ENCODE data around the gene SH3RF2.
"Not testable (repeated sequence)": the region's sequence is repeated elsewhere in the genome, so short reads cannot be mapped to it uniquely, and the experiment has no call there.

Gene SH3RF2

DNA sequence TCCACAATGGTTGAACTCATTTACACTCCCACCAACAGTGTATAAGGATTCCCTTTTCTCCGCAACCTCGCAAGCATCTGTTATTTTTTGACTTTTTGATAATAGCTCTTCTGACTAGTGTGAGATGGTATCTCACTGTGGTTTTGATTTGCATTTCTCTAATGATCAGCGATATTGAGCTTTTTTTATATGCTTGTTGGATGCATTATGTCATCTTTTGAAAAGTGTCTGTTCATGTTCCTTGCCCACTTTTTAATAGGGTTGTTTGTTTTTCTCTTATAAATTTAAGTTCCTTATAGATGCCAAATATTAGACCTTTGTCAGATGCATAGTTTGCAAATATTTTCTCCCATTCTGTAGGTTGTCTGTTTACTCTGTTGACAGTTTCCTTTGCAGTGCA lies 17.8 kb downstream of the SH3RF2 start:
- DNase-seq: not testable (repeated sequence)

DNA sequence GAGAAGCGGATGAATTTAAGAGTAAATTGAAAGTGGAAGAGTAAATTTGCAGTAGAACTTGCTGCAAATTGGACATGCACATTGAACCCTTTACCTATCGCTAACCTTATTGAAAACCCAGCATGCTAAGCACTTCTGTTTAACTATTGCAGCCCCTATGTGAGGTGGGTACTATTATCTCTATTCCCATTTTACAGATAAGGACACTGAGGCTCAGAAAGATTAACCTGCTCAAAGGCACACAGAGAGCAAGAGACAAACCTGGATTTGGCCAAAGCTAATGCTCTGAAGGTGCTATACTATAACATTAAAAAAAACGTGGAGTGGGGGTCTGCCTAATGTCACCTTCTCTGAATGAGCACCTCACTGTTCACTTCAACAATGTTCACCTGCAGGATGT lies 21.0 kb downstream of the SH3RF2 start:
- DNase-seq: no peak

DNA sequence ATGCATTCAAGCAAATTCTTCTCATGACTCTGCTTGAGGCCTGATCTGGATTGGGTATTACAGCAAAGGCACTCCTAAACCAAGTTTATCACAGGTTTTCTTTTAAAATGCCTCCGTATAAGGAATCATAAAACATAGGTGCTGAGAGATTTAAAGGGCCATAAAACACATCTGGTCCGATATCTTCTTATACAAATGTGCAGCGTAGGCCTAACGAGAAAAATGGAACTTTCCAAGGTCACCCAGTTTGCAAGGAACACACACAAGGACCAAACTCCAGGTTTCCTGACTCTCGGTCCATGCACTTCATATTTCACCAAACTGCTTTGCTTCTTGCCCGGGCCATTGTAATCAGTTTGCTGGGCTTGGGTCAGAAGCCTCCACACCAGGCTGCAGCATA lies 22.1 kb downstream of the SH3RF2 start:
- DNase-seq: no peak

DNA sequence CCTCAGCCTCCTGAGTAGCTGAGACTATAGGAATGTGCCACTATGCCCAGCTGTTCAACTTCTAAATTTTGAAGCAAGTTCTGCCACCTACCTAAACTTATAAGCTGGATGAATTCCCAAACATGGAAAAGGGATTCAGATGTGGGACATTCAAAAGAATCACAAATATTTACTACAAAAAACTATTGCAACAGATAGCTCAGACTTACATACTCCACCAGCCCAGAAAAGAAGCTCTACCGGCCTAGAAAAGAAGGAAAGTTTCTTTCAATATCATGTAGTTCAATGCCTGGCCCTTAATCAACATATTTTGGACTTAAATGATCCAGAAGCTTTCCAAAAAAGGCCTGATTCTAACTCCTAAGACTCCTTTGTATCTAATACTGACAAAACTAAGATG lies 23.8 kb downstream of the SH3RF2 start:
- no peak for DNase-seq

DNA sequence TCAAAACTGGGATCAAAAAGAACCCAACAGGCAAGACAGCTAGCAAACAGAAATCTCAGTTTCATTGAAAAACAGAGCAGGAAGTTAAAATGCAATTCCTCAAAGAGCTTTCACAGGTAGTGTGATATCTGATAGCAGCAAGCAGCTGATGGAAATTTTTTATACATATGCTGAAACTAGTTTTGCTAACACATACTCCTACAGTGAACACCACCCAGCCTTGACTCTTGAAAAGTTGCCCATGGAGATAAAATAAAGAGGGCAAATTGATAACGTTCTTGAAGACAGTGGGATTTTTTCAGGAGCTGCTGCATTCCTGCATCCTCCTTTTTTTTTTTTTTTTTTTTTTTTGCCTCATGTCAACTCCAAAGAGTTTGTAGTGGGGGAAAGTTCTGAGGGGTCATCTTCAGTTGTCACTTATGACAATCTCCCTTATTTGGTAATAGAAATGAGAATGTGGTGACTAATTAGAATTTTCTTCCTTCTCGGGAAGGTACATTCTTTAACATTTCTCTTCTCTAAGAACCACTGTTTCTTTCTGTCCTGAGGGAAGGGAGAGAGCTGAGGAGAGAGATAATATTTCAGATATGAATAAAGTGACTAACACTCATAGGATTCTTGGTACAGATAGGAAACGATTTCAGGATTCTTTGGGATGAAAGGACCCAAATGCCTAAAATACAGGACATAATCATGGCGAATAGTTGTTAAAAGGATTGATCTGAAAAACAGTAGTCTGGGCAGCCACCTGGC lies 24.6 kb downstream of the SH3RF2 start:
- DNase-seq: no peak

DNA sequence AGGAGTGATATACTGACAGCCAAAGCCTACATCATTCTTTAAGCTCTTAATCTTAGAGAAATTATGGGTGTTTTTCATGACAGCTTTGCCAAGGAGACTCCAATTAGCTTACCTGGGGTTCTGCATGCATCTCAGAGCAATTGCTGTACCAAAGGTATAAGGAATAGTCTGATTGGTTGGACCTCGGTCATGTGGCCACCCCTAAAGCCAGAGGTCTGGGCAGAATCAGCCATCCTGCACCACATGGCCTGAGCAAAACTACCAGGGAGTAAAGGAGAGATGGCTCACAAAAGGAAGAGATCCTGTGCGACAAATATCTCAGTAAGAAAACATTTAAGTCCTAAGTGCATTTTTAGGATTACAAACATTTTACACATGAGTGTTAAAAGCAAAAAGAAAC lies 25.6 kb downstream of the SH3RF2 start:
- no peak for DNase-seq

DNA sequence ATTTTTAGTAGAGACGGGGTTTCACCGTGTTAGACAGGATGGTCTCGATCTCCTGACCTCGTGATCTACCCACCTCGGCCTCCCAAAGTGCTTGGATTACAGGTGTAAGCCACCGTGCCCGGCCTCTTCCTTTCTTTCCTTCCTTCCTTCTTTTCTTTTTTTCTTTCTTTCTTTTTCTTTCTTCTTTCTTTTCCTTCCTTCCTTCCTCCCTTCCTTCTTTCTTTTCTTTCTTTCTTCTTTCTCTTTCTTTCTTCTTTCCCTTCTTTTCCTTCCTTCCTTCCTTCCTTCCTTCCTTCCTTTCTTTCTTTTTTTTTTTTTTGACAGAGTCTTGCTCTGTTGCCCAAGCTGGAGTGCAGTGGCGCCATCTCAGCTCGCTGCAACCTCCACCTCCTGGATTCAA lies 27.6 kb downstream of the SH3RF2 start:
- DNase-seq: not testable (repeated sequence)

DNA sequence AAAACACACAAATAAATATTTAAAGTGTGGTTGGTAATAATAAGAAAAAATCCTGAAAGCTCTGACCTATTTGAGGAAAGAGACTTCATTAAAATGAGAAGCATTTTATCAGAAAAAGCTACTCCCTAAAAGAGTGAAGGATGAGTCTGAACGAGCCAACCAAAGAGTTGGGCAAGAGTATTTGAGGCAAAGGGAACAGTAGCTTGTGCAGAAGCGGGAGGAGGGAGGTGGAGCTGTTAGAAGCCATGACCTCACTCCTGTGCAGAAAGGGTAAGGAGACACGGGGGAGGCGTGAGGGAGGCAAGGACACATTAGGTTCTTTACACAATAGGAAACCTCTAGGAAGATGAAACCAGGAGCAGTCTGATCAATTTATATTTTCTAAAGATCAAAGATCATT lies 29.4 kb downstream of the SH3RF2 start:
- DNase-seq: no peak

DNA sequence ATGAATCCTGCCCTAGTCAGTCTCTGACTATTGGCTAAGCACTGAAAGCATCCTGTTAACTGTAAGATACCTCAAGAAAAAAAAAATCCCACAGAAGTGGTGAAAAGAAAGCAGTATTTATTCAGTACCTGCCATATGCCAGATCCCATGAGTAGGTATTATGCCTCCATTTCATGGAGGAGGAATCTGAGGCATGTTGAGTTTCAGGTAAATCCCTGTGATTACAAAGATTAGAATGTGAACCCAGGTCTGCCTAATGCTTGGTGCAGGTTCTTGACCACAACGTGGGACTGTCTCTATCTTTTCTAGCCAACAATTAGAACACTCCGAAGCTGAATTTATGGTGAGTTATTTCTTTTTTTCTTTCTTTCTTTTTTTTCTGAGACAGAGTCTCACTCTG lies 30.9 kb downstream of the SH3RF2 start:
- no peak for DNase-seq

DNA sequence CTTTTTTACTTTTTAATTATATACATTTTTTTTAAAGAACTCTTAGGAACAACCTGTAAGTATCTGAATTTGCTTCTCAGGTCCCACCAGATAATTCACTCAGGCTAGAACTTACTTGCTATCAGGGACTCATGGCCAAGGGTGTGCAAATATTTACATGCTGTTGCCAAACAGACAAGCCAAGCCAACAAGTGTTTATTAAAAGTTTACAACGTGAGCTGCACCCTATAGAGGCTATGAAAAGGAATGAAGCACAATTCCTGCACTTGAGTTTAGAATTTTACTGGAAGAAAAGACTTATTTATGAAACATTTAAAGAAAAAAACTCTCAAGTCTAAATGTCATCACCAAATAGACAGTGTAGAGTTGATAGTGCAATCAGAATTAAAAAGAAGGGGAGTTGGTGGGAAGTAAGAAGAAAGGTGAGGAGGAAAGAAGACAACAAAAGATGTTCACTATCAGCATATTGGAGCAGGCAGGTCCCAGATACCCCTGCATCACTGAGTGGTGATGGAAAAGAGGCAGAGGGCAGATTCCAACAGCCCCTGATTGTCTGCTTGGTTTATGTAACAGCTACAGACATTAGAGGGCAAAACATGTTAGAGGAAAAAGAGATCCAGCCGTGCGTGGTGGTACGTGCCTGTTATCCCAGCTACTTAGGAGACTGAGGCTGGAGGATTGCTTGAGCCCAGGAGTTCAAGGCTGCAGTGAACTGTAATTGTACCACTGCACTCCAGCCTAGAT lies 32.8 kb downstream of the SH3RF2 start:
- no peak for DNase-seq

DNA sequence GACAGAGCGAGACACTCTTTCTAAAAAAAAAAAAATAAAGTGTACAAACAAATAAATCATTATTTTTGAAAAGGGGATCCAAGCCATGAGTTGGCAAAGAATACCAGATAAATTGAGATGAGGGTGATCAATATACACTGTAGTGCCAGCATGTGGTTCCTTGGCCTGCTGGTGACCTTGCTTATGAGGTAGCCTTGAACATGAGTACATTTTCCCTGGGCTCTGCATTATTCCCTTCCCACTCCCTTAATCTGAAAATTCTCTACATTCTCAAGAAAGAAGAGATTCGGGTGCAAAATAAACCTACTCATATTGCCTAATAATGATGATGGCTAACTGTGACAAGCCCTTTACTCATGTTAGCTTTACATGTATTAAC lies 33.3 kb downstream of the SH3RF2 start:
- no peak for DNase-seq

DNA sequence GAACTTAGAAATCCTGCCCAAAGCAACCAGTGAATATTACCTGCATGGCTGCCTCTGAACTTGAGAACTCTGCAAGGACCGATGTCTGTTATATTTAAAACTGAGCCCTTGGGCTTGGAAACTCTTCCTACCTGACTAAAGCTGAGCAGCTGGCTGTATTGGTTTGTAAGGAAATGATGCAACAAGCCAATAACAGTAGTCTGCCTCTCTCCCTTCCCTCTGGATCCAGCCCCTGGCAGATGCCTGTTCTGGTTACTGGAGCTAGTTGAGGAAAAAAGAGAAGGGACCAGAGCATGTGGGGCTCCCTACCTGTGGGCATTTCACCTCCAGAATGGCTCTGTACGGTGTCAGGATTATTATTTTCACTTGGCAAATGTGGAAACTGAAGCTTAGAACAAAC lies 34.7 kb downstream of the SH3RF2 start:
- DNase-seq: no peak

DNA sequence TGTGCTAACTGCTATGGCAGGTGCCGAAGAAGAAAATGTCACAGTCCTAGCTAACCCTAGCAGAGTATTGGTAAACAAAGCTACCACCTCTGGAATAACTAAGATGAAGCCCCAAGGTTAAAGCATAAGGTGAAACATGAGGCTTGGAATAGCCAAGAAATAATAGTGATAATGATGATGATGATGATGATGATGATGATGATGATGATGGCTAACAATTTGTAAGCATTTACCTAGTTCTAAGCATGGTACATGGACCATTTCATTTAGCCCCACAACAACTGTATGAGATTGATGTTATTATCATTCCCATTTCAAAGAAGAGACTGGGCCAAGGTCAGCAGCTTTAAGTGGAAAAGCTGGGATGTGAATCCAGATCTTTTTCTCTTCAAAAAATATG lies 35.3 kb downstream of the SH3RF2 start:
- DNase-seq: no peak

DNA sequence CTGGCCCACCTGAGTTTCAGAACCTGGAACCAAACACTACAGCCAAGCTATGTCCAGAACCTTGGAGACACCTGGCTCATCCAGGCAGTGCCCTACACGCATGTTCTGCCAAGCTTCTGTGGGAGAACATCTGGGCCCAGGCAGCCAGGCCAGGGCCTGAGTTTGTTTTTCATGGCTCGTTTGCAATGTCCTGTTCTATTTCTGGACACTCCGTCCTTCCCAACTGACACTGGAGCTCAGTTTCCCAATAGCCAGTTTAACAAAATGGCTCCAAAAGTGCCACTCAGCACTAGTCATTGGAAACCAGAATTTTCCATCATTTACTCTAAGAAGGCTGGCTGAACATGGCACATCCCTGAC lies 38.6 kb downstream of the SH3RF2 start:
- no peak for DNase-seq

DNA sequence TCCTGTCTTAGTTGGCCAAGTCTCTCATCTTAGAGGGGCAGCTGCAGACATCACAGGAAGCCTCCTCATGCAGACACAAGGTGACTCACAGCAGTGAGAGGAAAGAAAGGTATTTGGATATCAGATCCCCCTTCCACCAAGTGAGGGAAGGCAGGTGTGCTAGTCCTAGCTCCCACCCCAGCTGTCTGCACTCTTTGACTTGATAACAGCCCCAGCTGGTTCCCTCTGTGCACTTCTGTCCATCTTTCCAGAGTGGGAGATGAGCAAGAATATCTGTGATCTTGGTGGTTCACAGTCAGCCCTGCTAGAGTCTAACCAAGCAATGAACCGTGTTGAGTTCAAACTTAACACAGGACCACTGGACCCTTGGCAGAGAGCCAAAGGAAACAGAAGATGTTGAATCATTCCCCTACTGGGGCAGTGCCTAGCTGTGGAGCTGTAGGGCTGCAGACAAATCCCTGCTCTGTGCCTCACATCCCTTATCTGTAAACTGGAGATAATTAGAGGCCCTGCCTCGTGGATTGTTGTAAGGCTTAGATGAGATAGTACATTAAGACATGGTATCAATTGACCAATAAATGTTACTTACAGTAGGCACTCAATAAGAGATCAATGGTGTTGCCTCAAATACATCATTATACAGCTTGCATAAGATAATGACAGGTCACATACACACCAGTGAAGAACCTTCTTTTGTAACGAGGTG lies 39.1 kb downstream of the SH3RF2 start:
- DNase-seq: peak; percentile 53

DNA sequence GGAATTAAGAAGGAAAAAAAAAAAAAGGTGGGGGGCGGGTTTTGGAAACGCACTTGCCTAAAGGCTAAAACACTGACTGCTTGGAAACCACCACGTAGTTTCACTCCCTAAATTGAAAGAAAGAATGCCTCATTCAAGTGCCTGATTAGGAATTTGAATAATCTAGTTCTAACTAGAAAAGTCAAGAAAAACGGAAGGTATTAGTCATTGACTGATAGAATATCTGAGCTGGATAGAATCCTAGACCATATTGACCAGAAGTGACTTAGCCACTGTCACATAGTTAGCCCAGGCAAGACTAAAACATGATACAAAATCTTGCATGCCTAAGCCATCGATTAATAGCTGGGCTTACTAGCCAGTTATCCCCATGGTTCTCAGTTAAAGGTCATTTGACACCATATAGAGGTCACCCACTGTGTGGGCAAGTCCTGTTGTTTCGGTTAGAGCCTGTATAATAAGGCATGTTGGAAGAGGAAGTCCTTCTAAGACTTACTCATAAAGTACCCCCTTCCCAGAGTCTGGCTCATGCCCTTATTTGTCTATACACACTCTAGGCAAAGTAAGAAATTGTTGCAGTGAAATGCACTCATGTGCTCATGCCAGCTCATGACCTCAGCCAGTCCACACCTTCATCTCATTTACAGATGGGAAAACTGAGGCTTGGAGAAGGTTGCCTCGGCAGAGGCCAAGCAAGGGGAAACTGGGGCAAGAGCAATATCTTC lies 40.2 kb downstream of the SH3RF2 start:
- peak; percentile 16 for DNase-seq

DNA sequence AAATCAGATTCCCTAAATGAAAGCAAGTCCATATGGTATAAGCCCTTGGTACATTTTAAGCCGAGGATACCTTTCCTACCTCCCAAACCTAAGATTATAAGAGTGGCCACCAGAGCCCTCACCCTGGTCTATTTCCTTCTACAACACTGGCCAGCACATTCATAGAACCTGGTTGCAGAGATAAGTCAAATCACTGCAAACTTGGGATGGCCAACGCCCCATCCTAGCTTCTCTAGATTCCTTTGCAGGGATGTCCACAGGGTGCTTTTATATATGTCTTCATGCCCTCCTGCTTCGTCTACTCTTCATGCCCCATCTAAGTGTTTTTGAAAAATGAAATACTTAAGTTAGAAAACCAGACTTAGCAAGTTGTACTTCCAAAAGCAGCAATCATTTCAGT lies 41.8 kb downstream of the SH3RF2 start:
- DNase-seq: no peak

DNA sequence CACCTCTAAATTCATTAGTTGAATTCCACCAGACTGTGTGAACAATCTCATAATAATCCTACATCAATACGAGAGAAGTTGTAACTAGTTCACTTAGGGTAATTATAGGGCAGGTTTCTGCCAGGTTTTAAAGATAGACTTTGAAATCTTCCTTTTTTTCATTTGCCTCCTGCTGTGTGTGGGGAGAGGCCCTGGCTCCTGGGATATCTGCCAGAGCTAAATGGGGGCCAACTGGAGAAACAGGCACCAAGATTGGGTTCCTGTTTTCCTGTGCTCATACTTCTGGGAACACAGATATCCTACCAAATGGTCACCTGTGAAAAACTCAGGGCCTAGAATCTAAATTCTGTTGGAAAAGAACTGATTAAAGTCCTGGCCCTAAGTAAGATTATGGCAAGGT lies 42.3 kb downstream of the SH3RF2 start:
- no peak for DNase-seq

DNA sequence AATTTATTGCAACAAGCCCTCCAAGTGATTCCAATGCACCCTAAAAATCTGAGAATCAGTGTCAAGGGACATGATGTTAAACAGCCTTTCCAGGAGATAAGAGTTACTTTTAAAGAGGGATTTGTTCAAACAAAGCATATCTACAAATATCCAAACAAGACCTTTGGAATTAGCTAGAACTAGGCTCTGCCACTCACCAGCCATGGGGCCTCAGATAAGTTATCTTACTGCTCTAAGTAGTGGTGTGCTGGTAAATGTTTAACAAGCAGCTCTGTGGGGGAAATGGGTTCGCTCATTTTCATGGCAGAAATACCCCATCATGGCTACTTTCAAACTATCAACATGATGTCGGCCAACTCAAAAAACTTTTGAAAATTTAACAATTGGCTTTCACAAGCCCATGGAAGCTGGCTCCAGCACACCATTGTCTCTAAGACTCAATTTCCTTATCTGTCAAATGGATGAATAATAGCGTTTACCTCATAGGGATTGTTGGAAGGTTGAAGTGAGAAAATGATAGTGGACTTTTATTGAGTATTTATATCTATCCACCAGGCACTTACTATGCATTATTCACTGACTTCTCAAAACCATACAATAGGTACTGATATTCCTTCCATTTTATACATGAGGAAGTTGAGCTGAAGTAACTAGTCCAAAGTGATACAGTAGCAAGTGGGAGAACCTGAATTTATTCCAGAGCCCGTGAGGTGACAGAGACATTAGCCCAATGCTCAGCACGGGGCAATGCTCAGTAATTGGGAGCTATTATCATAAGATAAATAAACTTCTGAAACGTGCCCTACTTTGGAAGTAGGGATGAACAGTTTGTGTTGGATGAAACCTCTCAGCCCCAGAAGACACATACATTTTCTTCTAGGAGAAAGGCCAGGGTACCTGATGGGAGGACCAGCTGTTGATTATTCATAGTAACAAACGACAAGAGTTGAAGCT lies 43.2 kb downstream of the SH3RF2 start:
- no peak for DNase-seq

DNA sequence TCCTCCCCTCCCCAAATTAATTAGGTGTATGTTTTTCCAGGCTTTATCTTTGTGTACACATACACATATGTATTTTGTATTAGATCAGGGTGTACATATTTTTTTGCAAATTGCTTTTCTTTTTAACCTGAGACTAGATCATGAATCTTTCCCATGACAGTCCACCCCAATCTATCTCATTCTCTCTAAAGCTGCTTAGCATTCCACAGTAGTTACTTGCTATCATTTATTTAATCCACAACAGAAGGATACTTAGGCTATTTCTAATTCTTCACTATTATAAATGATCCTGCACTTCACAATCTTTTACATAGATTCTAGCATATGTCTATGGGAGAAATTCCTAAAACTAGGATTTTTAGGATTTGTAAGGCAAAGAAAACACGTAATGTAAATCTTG lies 43.9 kb downstream of the SH3RF2 start:
- DNase-seq: no peak

DNA sequence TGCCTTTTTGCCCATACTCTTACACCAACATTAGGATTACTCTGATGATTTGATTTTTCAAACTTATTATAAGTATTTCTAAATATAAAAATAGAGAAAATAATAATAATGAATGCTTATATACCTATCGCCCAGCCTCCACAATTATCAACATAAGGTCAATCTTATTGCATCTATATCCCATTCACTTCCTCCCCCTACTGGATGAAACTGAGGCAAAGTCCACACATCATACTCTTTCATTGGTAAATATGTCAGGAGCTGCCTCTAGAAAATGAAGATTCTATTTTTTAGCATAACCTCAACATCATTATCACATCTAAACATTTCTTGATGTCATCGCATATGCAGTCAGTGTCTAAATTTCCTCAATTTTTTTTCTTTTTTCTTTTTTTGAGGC lies 44.3 kb downstream of the SH3RF2 start:
- DNase-seq: no peak
